ENCODE measurements around the gene SH3BGR.

Gene SH3BGR

DNA sequence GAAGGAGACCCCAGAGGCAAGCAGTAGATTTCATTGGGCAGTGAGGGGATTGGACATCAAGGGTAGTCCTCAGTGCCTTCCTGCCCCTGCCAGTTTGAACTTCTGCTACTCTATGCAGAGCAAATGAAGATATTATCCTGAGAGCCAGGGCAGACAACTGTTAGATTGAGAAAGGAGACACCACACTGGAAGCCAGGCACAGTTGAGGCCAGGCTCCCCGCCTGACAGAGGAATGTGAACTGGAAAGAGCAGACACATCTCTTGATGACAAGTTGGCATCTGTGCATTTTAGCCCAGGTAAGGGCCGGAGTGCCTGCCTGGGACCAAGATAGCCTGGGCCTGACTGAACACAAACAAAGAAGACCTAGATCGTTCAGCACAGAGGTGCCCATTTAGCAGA is 16.0 kb downstream of the SH3BGR start:
- H3K9me3 ChIP-seq (ENCODE audit: control insufficient read depth, low read length) = no peaks in the 10 kb centered on the region
- no peak overlapping the region for H3K9ac ChIP-seq (ENCODE audit: low read length)
- no peaks in the 10 kb centered on the region for H3K36me3 ChIP-seq (ENCODE audit: control insufficient read depth, insufficient read depth, low read length)

DNA sequence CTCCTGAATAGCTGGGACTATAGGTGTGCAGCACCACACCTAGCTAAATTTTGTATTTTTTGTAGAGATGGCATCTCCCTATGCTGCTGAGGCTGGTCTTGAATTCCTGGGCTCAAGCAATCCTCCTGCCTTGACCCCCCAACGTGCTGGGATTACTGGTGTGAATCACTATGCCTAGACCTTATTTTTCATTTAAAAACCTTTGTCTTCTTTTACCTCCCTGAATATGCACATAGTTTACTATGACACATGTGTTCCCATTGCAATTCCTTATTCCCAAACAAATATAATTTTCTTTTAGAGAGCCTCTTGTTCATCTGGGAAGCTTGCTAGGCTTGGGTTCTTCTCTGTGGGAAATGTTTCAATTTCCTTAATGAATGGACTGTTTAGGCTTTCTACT is 16.8 kb downstream of the SH3BGR start:
- H3K27me3 ChIP-seq (ENCODE audit: control insufficient read depth, insufficient read depth, low read length) = no peaks in the 10 kb centered on the region
- H3K36me3 ChIP-seq (ENCODE audit: control insufficient read depth, insufficient read depth, low read length) = no peaks in the 10 kb centered on the region
- H3K9ac ChIP-seq (ENCODE audit: low read length) = no peak overlapping the region
- H3K4me1 ChIP-seq (ENCODE audit: control insufficient read depth, insufficient read depth, low read length) = no peaks in the 10 kb centered on the region
- no peaks in the 10 kb centered on the region for H3K9me3 ChIP-seq (ENCODE audit: control insufficient read depth, low read length)
- H3K4me3 ChIP-seq (ENCODE audit: low read length) = no peak overlapping the region

More for the DNA sequence above, 16.0 kb downstream of the SH3BGR start:
- Histone ChIP-seq H3K4me1 (ENCODE audit: control insufficient read depth, insufficient read depth, low read length) (no peaks in the 10 kb centered on the region), H3K4me3 (ENCODE audit: low read length) (no peak overlapping the region), H3K27me3 (ENCODE audit: control insufficient read depth, insufficient read depth, low read length) (no peaks in the 10 kb centered on the region)

DNA sequence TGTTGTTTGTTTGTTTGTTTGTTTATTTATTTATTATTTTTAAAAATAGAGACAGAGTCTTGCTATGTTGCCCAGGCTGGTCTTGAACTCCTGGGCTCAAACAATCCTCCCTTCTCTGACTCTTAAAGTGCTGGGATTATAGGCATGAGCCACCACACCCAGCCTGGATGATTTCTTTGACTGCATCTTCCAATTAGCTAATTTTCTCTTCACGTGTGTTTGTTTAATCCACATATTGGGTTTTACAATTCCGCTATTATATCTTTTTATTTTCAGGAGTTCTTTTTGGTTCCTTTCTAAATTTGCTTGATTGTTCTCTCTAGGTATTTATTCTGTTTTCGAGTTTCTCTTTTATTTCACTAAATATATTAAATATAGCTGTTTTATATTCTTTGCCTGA is 19.8 kb downstream of the SH3BGR start:
- Histone ChIP-seq H3K27me3 (ENCODE audit: control insufficient read depth, insufficient read depth, low read length) (no peaks in the 10 kb centered on the region), H3K36me3 (ENCODE audit: control insufficient read depth, insufficient read depth, low read length) (no peaks in the 10 kb centered on the region), H3K9ac (ENCODE audit: low read length) (no peak overlapping the region), H3K4me3 (ENCODE audit: low read length) (no peak overlapping the region), H3K4me1 (ENCODE audit: control insufficient read depth, insufficient read depth, low read length) (no peaks in the 10 kb centered on the region), H3K9me3 (ENCODE audit: control insufficient read depth, low read length) (no peaks in the 10 kb centered on the region)

DNA sequence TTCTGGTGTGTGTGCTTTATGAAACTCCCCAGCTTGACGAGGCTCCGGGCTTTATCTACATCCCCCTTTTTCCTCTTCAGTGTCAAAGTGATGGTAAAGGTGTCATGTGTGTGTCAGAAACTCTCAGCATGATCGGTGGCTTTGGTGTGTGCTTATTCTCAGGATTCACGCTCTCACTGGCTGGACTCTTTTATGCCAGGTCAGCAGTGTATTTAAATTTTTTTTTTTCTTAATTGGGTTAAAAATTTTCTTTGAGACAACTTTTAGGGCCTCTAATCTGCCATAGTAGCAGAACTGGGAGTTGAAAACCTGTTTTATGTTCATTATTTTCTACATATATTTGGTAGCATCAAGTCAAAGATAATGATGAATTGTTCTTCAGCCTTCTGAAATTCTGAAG is 21.0 kb downstream of the SH3BGR start:
- H3K9ac ChIP-seq (ENCODE audit: low read length) = no peak overlapping the region
- H3K4me1 ChIP-seq (ENCODE audit: control insufficient read depth, insufficient read depth, low read length) = no peaks in the 10 kb centered on the region
- no peaks in the 10 kb centered on the region for H3K27me3 ChIP-seq (ENCODE audit: control insufficient read depth, insufficient read depth, low read length)
- H3K4me3 ChIP-seq (ENCODE audit: low read length) = no peak overlapping the region
- no peaks in the 10 kb centered on the region for H3K9me3 ChIP-seq (ENCODE audit: control insufficient read depth, low read length)
- no peaks in the 10 kb centered on the region for H3K36me3 ChIP-seq (ENCODE audit: control insufficient read depth, insufficient read depth, low read length)

DNA sequence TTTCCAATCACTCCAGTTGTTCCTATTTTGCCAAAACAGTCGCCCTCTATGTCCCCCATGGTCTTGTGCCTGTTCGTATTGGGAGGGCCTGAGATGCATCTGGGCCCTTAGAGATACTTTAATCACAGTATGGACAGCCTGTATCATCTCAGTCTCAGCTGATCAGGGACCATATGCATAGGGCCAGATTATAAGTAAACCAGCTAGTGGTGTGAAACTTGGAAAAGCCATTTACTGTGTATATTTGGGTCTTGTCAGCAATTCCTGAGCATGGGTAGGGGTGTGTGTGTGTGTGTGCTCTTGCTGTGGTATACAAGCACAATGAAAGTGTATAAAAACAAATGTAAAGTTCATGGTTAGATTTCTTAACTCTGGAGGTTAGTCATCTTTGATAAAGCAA is 22.8 kb downstream of the SH3BGR start:
- Histone ChIP-seq H3K9me3 (ENCODE audit: control insufficient read depth, low read length) (no peaks in the 10 kb centered on the region), H3K9ac (ENCODE audit: low read length) (no peak overlapping the region), H3K4me3 (ENCODE audit: low read length) (no peak overlapping the region), H3K36me3 (ENCODE audit: control insufficient read depth, insufficient read depth, low read length) (no peaks in the 10 kb centered on the region), H3K27me3 (ENCODE audit: control insufficient read depth, insufficient read depth, low read length) (no peaks in the 10 kb centered on the region), H3K4me1 (ENCODE audit: control insufficient read depth, insufficient read depth, low read length) (no peaks in the 10 kb centered on the region)

DNA sequence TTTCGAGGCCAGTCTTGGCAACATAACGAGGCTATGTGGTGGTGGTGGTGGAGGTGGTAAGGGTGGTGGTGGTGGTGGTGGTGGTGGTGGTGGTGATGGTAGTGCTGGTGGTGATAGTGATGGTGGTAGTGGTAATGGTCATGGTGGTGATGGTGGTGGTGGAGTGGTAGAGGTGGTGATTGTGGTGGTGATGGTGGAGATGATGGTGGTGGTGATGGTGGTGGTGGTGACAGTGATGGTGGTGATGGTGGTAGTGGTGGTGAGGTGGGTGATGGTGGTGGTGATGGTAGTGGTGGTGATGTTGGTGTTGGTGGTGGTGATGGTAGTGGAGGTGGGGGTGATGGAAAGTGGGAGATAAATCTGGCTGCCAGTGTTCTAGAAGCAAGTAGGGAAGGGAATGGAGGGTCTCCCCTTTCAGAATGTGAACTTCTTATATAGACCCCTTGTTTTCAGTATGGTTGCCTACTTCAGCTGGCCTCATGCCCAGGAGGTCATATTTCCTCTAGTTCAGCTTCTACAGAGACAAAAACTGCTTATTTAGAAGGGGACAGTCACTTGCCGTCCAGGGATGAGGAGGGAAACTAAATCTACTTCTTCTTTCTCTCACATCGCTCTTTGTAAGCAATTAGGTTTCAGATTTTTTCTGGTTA is 27.5 kb downstream of the SH3BGR start:
- H3K9me3 ChIP-seq (ENCODE audit: control insufficient read depth, low read length) = no peaks in the 10 kb centered on the region
- no peak overlapping the region for H3K9ac ChIP-seq (ENCODE audit: low read length)
- no peaks in the 10 kb centered on the region for H3K36me3 ChIP-seq (ENCODE audit: control insufficient read depth, insufficient read depth, low read length)

DNA sequence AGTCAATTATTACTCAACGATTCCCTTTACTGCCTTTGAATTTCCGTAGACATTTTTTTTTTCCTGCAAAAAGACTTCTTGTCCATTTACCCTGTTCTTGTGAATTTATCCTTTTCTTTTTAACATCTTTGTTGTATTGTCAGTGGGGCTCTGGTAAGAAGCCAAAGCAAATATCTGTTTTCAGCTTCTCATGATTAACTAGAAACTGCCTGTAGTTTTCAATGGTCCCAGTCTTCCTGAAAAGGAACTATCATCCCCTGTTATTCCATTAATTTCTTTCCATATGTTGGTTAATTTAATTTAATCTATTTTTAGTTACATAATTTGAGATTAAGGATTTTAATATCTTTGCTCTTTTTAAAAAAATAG is 28.0 kb downstream of the SH3BGR start:
- H3K27me3 ChIP-seq (ENCODE audit: control insufficient read depth, insufficient read depth, low read length) = no peaks in the 10 kb centered on the region
- no peaks in the 10 kb centered on the region for H3K36me3 ChIP-seq (ENCODE audit: control insufficient read depth, insufficient read depth, low read length)
- H3K9ac ChIP-seq (ENCODE audit: low read length) = no peak overlapping the region
- H3K4me1 ChIP-seq (ENCODE audit: control insufficient read depth, insufficient read depth, low read length) = no peaks in the 10 kb centered on the region
- no peaks in the 10 kb centered on the region for H3K9me3 ChIP-seq (ENCODE audit: control insufficient read depth, low read length)
- H3K4me3 ChIP-seq (ENCODE audit: low read length) = no peak overlapping the region

More for the DNA sequence above, 27.5 kb downstream of the SH3BGR start:
- H3K4me3 ChIP-seq (ENCODE audit: low read length) = no peak overlapping the region
- H3K27me3 ChIP-seq (ENCODE audit: control insufficient read depth, insufficient read depth, low read length) = no peaks in the 10 kb centered on the region
- no peaks in the 10 kb centered on the region for H3K4me1 ChIP-seq (ENCODE audit: control insufficient read depth, insufficient read depth, low read length)

DNA sequence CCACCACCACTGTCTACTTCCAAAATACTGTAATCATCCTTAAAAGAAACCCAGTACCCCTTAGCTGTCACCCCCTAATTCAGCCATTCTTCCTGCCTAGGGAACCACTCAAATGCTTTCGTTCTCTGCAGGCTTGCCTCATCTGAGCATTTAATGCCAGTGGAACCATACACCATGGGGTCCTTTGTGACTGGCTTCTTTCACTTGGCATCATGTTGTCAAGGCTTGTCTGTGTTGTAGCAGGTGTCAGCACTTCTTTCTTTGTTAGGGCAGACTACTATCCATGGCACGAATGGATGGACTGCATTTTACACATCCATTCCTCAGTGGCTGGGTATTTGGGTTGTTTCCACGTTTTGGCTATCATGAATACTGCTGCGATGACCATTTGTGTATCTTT is 28.5 kb downstream of the SH3BGR start:
- no peaks in the 10 kb centered on the region for H3K9me3 ChIP-seq (ENCODE audit: control insufficient read depth, low read length)
- no peaks in the 10 kb centered on the region for H3K36me3 ChIP-seq (ENCODE audit: control insufficient read depth, insufficient read depth, low read length)
- H3K9ac ChIP-seq (ENCODE audit: low read length) = no peak overlapping the region
- no peak overlapping the region for H3K4me3 ChIP-seq (ENCODE audit: low read length)
- H3K4me1 ChIP-seq (ENCODE audit: control insufficient read depth, insufficient read depth, low read length) = no peaks in the 10 kb centered on the region
- no peaks in the 10 kb centered on the region for H3K27me3 ChIP-seq (ENCODE audit: control insufficient read depth, insufficient read depth, low read length)

DNA sequence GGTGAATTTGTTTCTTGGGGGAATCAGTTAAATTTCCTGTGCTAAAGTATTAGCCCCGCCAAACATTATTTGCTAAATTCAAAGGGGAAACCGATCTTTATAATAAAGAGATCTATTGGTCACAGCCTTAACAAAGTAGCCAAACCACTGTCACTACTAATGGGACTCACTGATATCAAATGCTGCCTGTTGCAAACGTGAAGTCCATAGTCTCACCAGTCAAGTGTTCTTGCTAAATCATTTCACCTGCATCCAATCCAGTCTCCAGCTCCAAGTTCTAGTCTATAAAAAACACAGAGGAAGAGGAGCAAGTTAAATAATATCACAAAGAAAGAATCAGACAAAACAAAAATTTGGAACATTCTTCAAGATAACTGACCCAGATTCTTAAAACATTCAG is 30.1 kb downstream of the SH3BGR start:
- Histone ChIP-seq H3K27me3 (ENCODE audit: control insufficient read depth, insufficient read depth, low read length) (no peaks in the 10 kb centered on the region), H3K9me3 (ENCODE audit: control insufficient read depth, low read length) (no peaks in the 10 kb centered on the region), H3K36me3 (ENCODE audit: control insufficient read depth, insufficient read depth, low read length) (no peaks in the 10 kb centered on the region), H3K4me1 (ENCODE audit: control insufficient read depth, insufficient read depth, low read length) (no peaks in the 10 kb centered on the region), H3K4me3 (ENCODE audit: low read length) (no peak overlapping the region), H3K9ac (ENCODE audit: low read length) (no peak overlapping the region)

DNA sequence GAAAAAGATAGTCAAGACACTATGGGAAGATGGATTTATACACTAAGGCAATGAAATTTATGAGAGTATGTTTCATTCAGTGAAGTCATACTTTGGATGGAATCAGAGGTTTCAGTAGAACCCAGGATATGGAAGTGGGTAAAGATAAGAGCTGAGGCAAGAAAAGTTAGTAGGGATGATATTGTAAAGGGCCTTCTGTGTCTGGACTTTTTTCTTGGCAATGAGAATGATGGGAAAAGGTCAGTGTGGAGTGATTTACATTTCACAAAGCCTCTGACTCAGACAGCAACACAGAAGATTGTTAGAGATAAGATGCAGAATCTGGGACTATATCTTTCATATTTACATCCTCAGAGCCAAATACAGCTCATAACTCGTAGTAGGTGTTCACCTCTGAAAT is 32.1 kb downstream of the SH3BGR start:
- Histone ChIP-seq H3K36me3 (ENCODE audit: control insufficient read depth, insufficient read depth, low read length) (no peaks in the 10 kb centered on the region), H3K4me3 (ENCODE audit: low read length) (no peak overlapping the region), H3K9ac (ENCODE audit: low read length) (no peak overlapping the region), H3K9me3 (ENCODE audit: control insufficient read depth, low read length) (no peaks in the 10 kb centered on the region), H3K27me3 (ENCODE audit: control insufficient read depth, insufficient read depth, low read length) (no peaks in the 10 kb centered on the region), H3K4me1 (ENCODE audit: control insufficient read depth, insufficient read depth, low read length) (no peaks in the 10 kb centered on the region)

DNA sequence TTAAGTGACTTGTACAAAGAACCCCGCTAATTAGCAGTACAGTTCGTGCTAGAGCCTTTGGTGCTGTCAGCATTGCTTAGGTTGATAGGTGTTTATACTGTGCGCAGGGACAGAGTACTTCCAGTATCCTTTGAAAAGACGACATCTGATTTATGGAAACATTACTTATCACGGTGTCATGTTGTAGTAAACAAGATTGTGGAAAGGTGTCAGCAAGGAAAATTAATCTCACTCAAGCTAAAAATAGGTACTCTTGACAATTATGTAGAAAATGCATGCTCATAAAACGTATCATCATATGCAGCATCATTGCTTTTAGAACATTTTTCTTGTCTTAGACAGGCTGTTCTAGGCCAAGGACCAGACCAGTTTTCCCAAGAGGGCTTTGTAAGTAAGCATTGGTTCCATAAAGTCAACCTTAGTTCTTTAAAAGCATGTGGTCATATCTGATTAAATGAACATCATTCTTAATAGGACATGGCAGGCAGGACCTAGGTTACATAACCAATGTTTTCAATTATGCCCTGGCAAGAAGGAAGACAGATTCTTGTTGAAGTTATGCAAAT is 33.0 kb downstream of the SH3BGR start:
- Histone ChIP-seq H3K9me3 (ENCODE audit: control insufficient read depth, low read length) (no peaks in the 10 kb centered on the region), H3K36me3 (ENCODE audit: control insufficient read depth, insufficient read depth, low read length) (no peaks in the 10 kb centered on the region), H3K4me1 (ENCODE audit: control insufficient read depth, insufficient read depth, low read length) (no peaks in the 10 kb centered on the region), H3K4me3 (ENCODE audit: low read length) (no peak overlapping the region), H3K27me3 (ENCODE audit: control insufficient read depth, insufficient read depth, low read length) (no peaks in the 10 kb centered on the region), H3K9ac (ENCODE audit: low read length) (no peak overlapping the region)

DNA sequence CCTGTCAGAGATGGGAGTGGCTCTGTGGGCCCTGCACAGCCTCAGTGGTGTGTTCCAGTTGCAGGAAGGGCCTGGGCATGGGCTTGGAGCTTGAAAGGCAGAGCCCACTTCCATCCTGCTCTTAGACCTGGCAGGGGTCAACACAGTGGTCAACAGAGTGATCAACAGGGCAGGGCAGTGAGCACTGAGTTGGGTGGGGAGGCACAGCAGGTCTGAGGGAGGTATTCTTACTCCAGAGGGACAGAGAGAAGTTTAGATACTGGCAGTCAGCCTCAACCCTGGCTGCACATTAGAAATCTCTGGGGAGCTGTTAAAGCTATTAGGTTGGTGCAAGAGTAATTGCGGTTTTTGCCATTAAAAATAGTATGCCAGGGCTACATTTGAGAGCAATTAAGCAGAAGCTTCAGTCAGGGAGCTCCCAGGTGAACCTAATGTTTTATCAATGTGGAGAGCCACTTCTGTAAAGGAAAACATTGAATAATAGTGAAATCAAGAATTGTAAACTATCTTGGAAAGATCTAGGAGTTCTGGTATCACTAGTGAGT is 37.7 kb downstream of the SH3BGR start:
- Histone ChIP-seq H3K4me1 (ENCODE audit: control insufficient read depth, insufficient read depth, low read length) (no peaks in the 10 kb centered on the region), H3K9me3 (ENCODE audit: control insufficient read depth, low read length) (no peaks in the 10 kb centered on the region), H3K9ac (ENCODE audit: low read length) (no peak overlapping the region), H3K4me3 (ENCODE audit: low read length) (no peak overlapping the region), H3K36me3 (ENCODE audit: control insufficient read depth, insufficient read depth, low read length) (no peaks in the 10 kb centered on the region), H3K27me3 (ENCODE audit: control insufficient read depth, insufficient read depth, low read length) (no peaks in the 10 kb centered on the region)
